ENCODE results near the gene LUC7L2.

- TF ChIP-seq CTCF (IDR thresholded peaks at IDR 0.05) (no peak), POLR2A (IDR thresholded peaks at IDR 0.05) (no peak)
These were observed 64.3 kb downstream of the LUC7L2 start for GRCh38 chr7:139424004-139424403.
